ENCODE results near the gene FREY1.

DNA sequence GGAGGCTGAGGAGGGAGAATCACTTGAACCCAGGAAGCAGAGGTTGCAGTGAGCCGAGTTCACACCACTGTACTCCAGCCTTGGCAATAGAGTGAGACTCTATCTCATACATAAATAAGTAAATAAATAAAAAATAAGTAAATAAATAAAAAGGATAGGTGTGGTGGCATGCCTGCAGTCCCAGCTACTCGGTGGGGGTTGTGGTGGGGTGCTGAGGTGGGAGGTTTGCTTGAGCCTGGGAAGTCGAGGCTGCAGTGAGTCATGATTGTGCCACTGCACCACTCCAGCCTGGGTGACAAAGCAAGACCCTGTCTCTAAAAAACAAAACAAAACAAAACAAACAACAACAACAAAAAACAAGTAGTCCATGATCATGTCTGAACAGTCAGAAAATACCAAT lies 18.5 kb upstream of the FREY1 start:
- TF ChIP-seq CTCF (IDR thresholded peaks at IDR 0.05), result no peak
- no peak for TF ChIP-seq POLR2A (IDR thresholded peaks at IDR 0.05; ENCODE audit: low read depth)
- no peak for TF ChIP-seq POLR2AphosphoS5 (IDR thresholded peaks at IDR 0.05)
- TF ChIP-seq EP300 (IDR thresholded peaks at IDR 0.05), result no peak

All from esophagus muscularis mucosa (tissue), 4 donors.